ENCODE measurements around the gene ANKRD33B.

ANKRD33B gene

DNA sequence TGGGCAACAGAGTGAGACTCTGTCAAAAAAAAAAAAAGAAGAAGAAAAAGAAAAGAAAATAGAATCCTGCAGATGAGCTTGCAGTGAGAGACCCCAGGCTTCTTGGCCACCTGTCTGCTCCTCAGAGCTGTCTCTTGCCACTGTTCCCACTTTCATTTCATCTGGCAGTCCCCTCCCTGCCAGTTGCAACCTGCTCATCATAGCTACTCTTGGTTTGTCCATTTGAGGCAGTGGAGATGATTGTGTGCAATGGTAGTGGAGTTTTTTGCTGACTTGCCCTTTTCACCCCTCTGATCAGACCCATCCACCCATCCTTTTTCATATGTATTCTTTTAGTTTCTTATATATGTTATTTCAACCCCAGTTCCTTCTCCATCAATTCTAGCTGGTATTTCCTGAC lies 28.7 kb downstream of the ANKRD33B start:
- no peak for DNase-seq (ENCODE audit: low read depth, low spot score)
- Histone ChIP-seq H3K9ac (ENCODE audit: insufficient read length, low read depth) (no peak overlapping the region), H3K27me3 (ENCODE audit: insufficient read depth, insufficient read length) (no peaks in the 10 kb centered on the region), H3K36me3 (ENCODE audit: insufficient read depth, insufficient read length, low read length) (no peaks in the 10 kb centered on the region), H3K4me3 (ENCODE audit: insufficient read length, low read depth) (no peak overlapping the region), H3K9me3 (ENCODE audit: insufficient read depth, low read length) (peaks cover 4% of the 10 kb centered on the region; the same call in 1 of the 2 replicates), H3K4me1 (ENCODE audit: insufficient read depth, insufficient read length) (peaks cover 4% of the 10 kb centered on the region)
- no peak for TF ChIP-seq YY1 (IDR thresholded peaks at IDR 0.05; ENCODE audit: insufficient read depth, insufficient read length)
- TF ChIP-seq ZNF274 (IDR thresholded peaks at IDR 0.05; ENCODE audit: low read depth, low read length), result no peak

DNA sequence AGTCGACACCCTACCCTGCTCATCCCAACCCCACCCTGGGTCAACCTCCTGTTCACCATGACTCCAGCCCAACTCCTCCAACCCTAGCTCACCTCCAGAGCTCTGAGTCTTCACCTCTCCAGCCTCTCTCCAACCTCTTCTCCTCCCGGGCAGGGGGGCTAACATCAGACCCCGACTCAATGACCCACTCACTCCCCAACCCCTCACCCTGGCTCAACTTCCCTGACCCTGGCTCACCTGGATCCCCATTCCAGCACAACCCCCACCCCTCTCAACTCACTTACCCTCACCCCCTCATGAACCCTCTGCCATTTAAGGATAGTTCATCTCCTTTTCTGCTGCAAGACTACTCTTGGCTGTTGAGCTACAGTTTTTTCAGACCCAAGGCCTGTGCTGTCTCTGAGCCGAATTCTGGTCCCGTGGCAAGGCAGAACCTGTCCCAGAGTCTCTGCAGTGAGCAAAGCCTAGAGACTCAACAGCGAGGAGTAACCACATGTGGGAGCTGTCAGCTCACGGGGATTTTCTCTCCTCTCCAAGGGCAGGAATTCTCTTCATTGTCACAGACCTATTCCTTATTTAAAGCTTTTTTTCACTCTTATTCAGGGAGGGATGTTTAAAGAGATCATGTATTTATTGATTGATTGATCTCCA lies 29.8 kb downstream of the ANKRD33B start:
- peaks cover 4% of the 10 kb centered on the region; the same call in 1 of the 2 replicates for H3K9me3 ChIP-seq (ENCODE audit: insufficient read depth, low read length)
- no peak overlapping the region for H3K9ac ChIP-seq (ENCODE audit: insufficient read length, low read depth)
- no peaks in the 10 kb centered on the region for H3K36me3 ChIP-seq (ENCODE audit: insufficient read depth, insufficient read length, low read length)
- DNase-seq (ENCODE audit: low read depth, low spot score), result no peak
- H3K4me1 ChIP-seq (ENCODE audit: insufficient read depth, insufficient read length), result peaks cover 4% of the 10 kb centered on the region
- H3K27me3 ChIP-seq (ENCODE audit: insufficient read depth, insufficient read length), result no peaks in the 10 kb centered on the region
- H3K4me3 ChIP-seq (ENCODE audit: insufficient read length, low read depth), result no peak overlapping the region
- TF ChIP-seq ZNF274 (IDR thresholded peaks at IDR 0.05; ENCODE audit: low read depth, low read length) (no peak), YY1 (IDR thresholded peaks at IDR 0.05; ENCODE audit: insufficient read depth, insufficient read length) (no peak), SUZ12 (IDR thresholded peaks at IDR 0.05; ENCODE audit: extremely low read depth, insufficient read depth, insufficient read length) (no peak)

DNA sequence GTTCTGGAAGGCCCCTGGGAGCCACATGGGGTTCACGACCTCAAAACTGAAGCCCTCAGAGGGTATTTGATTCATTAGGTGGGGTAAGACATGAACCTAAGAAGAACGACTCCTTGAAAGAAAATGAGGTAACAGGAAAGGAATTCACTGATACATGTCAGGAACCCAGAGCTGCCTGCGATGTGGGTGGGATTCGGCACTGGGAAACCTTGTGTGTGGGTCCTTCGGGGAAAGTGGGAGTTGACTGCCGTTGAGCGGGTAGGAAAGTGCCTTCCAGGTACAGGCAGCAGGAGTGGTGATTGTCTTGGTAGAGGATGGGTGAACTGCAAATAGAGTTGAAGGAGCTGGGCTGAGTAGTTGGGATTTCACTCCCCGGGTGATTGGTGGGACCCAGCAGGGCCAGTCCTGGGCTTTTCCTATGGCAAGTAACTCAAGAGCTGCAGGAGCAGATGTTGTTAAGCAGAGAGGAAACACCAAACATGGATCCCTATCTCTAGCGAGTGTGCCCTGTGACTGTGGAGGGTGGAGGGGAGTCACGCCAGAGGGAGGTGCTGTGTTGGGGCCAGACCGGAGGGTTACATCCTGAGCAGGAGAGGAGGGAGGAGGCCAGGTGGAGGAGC lies 30.8 kb downstream of the ANKRD33B start:
- H3K4me1 ChIP-seq (ENCODE audit: insufficient read depth, insufficient read length), result peaks cover 4% of the 10 kb centered on the region
- TF ChIP-seq SUZ12 (IDR thresholded peaks at IDR 0.05; ENCODE audit: extremely low read depth, insufficient read depth, insufficient read length) (no peak), YY1 (IDR thresholded peaks at IDR 0.05; ENCODE audit: insufficient read depth, insufficient read length) (no peak), ZNF274 (IDR thresholded peaks at IDR 0.05; ENCODE audit: low read depth, low read length) (no peak)

DNA sequence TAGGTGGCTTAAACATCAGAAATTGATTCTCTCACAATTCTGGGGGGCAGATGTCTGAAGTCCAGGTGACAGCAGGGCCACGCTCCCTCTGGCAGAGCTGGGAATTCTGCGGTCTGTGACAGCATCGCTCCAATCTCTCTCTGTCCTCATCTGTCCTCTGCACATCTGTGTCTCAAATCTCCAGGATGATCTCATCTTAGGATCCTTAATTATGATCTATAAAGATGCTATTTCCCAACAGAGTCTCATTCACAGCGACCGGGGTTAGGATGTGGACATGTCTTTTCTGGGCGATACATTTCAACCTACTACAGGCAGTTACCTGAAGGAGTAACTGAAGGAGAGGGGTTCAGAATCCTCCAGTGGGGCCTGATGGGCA lies 31.4 kb downstream of the ANKRD33B start:
- H3K36me3 ChIP-seq (ENCODE audit: insufficient read depth, insufficient read length, low read length), result no peaks in the 10 kb centered on the region
- no peaks in the 10 kb centered on the region for H3K27me3 ChIP-seq (ENCODE audit: insufficient read depth, insufficient read length)
- H3K9me3 ChIP-seq (ENCODE audit: insufficient read depth, low read length), result no peaks in the 10 kb centered on the region; the same call in 1 of the 2 replicates
- DNase-seq (ENCODE audit: low read depth, low spot score), result no peak
- TF ChIP-seq ZNF274 (IDR thresholded peaks at IDR 0.05; ENCODE audit: low read depth, low read length) (no peak), YY1 (IDR thresholded peaks at IDR 0.05; ENCODE audit: insufficient read depth, insufficient read length) (no peak), SUZ12 (IDR thresholded peaks at IDR 0.05; ENCODE audit: extremely low read depth, insufficient read depth, insufficient read length) (no peak)
- no peak overlapping the region for H3K9ac ChIP-seq (ENCODE audit: insufficient read length, low read depth)
- H3K4me3 ChIP-seq (ENCODE audit: insufficient read length, low read depth), result no peak overlapping the region
- peaks cover 4% of the 10 kb centered on the region for H3K4me1 ChIP-seq (ENCODE audit: insufficient read depth, insufficient read length)

More for the DNA sequence above, 30.8 kb downstream of the ANKRD33B start:
- Histone ChIP-seq H3K9me3 (ENCODE audit: insufficient read depth, low read length) (no peaks in the 10 kb centered on the region; the same call in 1 of the 2 replicates), H3K4me3 (ENCODE audit: insufficient read length, low read depth) (no peak overlapping the region), H3K36me3 (ENCODE audit: insufficient read depth, insufficient read length, low read length) (no peaks in the 10 kb centered on the region), H3K27me3 (ENCODE audit: insufficient read depth, insufficient read length) (no peaks in the 10 kb centered on the region), H3K9ac (ENCODE audit: insufficient read length, low read depth) (no peak overlapping the region)
- no peak for DNase-seq (ENCODE audit: low read depth, low spot score)

DNA sequence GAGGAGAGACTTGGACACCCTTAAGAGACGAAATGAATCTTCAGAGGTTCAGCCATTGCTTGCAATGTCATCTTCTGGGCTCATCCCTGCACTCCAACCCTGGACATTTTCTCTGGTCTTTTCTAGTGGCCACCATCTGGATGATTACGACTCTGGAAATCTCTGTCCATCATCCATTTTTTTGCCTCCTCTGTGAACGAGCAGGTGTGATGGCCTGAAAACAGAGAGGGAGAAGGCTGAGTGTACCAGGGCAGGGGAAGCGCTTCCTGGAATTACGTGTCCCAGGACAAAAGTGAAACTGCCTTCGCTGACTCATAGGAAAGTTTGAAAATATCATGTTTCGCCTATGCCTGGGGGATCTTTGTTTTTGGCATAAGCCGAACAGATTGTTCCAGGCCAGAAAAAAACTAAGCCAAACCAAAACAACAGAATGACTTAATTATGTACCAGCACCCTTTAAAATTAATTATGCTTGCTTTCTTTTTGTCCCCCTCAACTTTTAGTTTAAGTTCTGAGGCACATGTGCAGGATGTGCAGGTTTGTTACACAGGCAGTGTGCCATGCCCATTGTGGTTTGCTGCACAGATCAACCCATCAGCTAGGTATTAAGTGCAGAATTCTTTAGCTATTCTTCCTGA lies 31.9 kb downstream of the ANKRD33B start:
- Histone ChIP-seq H3K36me3 (ENCODE audit: insufficient read depth, insufficient read length, low read length) (no peaks in the 10 kb centered on the region), H3K4me1 (ENCODE audit: insufficient read depth, insufficient read length) (peaks cover 3% of the 10 kb centered on the region), H3K9me3 (ENCODE audit: insufficient read depth, low read length) (no peaks in the 10 kb centered on the region; the same call in 1 of the 2 replicates), H3K4me3 (ENCODE audit: insufficient read length, low read depth) (no peak overlapping the region), H3K9ac (ENCODE audit: insufficient read length, low read depth) (no peak overlapping the region), H3K27me3 (ENCODE audit: insufficient read depth, insufficient read length) (no peaks in the 10 kb centered on the region)
- DNase-seq (ENCODE audit: low read depth, low spot score), result no peak
- no peak for TF ChIP-seq SUZ12 (IDR thresholded peaks at IDR 0.05; ENCODE audit: extremely low read depth, insufficient read depth, insufficient read length)
- no peak for TF ChIP-seq YY1 (IDR thresholded peaks at IDR 0.05; ENCODE audit: insufficient read depth, insufficient read length)
- TF ChIP-seq ZNF274 (IDR thresholded peaks at IDR 0.05; ENCODE audit: low read depth, low read length), result no peak

DNA sequence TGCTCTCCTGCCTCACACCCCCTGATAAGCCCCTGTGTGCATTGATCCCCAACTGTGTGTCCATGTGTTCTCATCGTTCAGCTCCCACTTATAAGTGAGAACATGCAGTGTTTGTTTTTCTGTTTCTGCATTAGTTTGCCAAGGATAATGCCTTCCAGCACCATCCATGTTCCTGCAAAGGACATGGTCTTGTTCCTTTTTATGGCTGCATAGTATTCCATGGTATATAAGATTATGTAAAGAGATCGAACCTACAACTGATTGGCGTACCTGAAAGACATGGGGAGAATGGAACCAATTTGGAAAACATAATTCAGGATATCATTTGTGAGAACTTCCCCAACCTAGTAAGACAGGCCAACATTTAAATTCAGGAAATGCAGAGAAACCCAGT lies 32.4 kb downstream of the ANKRD33B start:
- Histone ChIP-seq H3K9ac (ENCODE audit: insufficient read length, low read depth) (no peak overlapping the region), H3K4me1 (ENCODE audit: insufficient read depth, insufficient read length) (peaks cover 3% of the 10 kb centered on the region), H3K9me3 (ENCODE audit: insufficient read depth, low read length) (no peaks in the 10 kb centered on the region; the same call in 1 of the 2 replicates), H3K4me3 (ENCODE audit: insufficient read length, low read depth) (no peak overlapping the region), H3K27me3 (ENCODE audit: insufficient read depth, insufficient read length) (no peaks in the 10 kb centered on the region), H3K36me3 (ENCODE audit: insufficient read depth, insufficient read length, low read length) (no peaks in the 10 kb centered on the region)
- no peak for TF ChIP-seq YY1 (IDR thresholded peaks at IDR 0.05; ENCODE audit: insufficient read depth, insufficient read length)
- no peak for DNase-seq (ENCODE audit: low read depth, low spot score)

DNA sequence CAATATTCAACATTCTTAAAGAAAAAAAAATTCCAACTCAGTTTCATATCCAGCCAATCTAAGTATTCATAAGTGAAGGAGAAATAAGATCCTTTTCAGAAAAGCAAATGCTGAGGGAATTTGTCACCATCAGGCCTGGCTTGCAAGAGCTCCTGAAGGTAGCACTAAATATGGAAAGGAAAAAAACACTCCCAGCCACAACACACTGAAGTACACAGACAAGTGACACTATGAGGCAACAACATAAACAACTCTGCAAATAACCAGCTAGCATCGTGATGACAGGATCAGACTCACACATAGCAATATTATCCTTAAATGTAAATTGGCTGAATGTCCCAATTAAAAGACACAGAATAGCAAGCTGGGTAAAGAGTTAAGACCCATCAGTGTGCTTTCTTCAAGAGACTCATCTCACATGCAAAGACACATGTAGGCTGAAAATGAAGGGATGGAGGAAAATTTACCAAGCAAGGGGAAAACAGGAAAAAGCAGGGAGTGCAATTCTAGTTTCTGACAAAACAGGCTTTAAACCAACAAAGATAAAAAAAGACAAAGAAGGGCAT lies 33.1 kb downstream of the ANKRD33B start:
- Histone ChIP-seq H3K36me3 (ENCODE audit: insufficient read depth, insufficient read length, low read length) (no peaks in the 10 kb centered on the region), H3K4me1 (ENCODE audit: insufficient read depth, insufficient read length) (peaks cover 3% of the 10 kb centered on the region), H3K4me3 (ENCODE audit: insufficient read length, low read depth) (no peak overlapping the region), H3K9ac (ENCODE audit: insufficient read length, low read depth) (no peak overlapping the region), H3K27me3 (ENCODE audit: insufficient read depth, insufficient read length) (no peaks in the 10 kb centered on the region), H3K9me3 (ENCODE audit: insufficient read depth, low read length) (no peaks in the 10 kb centered on the region; the same call in 1 of the 2 replicates)
- no peak for TF ChIP-seq YY1 (IDR thresholded peaks at IDR 0.05; ENCODE audit: insufficient read depth, insufficient read length)
- no peak for TF ChIP-seq ZNF274 (IDR thresholded peaks at IDR 0.05; ENCODE audit: low read depth, low read length)
- no peak for TF ChIP-seq SUZ12 (IDR thresholded peaks at IDR 0.05; ENCODE audit: extremely low read depth, insufficient read depth, insufficient read length)
- DNase-seq (ENCODE audit: low read depth, low spot score), result no peak

All from NT2/D1 (cell line).